Measurements from ENCODE around the gene CCDC157. TPM values are rescaled to one million over a fixed set of nuclear protein-coding genes. Genes with fewer than 3 reads are reported as not detected.
A peak's percentile ranks its signal among the peaks of the same experiment; 100 is the strongest.

The CCDC157 gene
- total RNA-seq, 1 donor from 2014 or later: 2.9 TPM

GRCh38 chr22:30396871-30397655 is 40.3 kb downstream of the CCDC157 start, which contains the start of gene SEC14L2:
SEC14L2 (plus strand) TSS chr22:30397018; CDS start chr22:30397117, 99 bp downstream.
- intact Hi-C loops (cut with micrococcal nuclease): no loop called here
- H3K27ac Mint-ChIP-seq: no peak within 1 kb of the TSS
- DNase-seq: peak; percentile 27

GRCh38 chr22:30397656-30398635 is 41.1 kb downstream of the CCDC157 start:
- Mint-ChIP-seq H3K27me3 (peaks cover 34% of the 10 kb centered on the region), H3K36me3 (ENCODE audit: low read depth) (no peaks in the 10 kb centered on the region), H3K27ac (no peak overlapping the region), H3K9me3 (no peaks in the 10 kb centered on the region), H3K4me3 (peak overlapping the region; percentile 11), H3K4me1 (peaks cover 13% of the 10 kb centered on the region)
- ChIA-PET CTCF (interaction anchor here (1.0 to 2.1 kb wide), 2 partner anchors 110 to 135 kb away, joined by 4 to 9 read pairs; no protein-coding TSS in a partner anchor), POLR2A (interaction anchor here (1.7 kb wide), 1 partner anchor 26 kb away, joined by 10 read pairs; no protein-coding TSS in a partner anchor)
- intact Hi-C loops (cut with micrococcal nuclease): no loop called here
- DNase-seq (no peak), ATAC-seq (ENCODE audit: low read depth) (no peak)
- no peak for TF ChIP-seq CTCF (IDR thresholded peaks at IDR 0.05)

More at GRCh38 chr22:30396871-30397655, 40.3 kb downstream of the CCDC157 start, which contains the start of gene SEC14L2:
- ChIA-PET CTCF (interaction anchor here (1.0 to 2.1 kb wide), 3 partner anchors 29 to 134 kb away, joined by 3 to 9 read pairs (median 4); no protein-coding TSS in a partner anchor), POLR2A (interaction anchor here (0.6 to 1.7 kb wide), 4 partner anchors 9 to 864 kb away, joined by 3 to 10 read pairs (median 4); no protein-coding TSS in a partner anchor)
- Mint-ChIP-seq H3K9me3 (no peaks in the 10 kb centered on the region), H3K27me3 (peaks cover 34% of the 10 kb centered on the region), H3K4me3 (peak within 1 kb of the TSS; percentile 79), H3K4me1 (peaks cover 19% of the 10 kb centered on the region), H3K36me3 (ENCODE audit: low read depth) (no peaks in the 10 kb centered on the region)
- no peak for TF ChIP-seq CTCF (IDR thresholded peaks at IDR 0.05)
- ATAC-seq (ENCODE audit: low read depth): peak; percentile 60

- no peak overlapping the region for H3K4me3 Mint-ChIP-seq
- ATAC-seq (ENCODE audit: low read depth) (no peak), DNase-seq (no peak)
- no peaks in the 10 kb centered on the region for H3K36me3 Mint-ChIP-seq (ENCODE audit: low read depth)
- no peak overlapping the region for H3K27ac Mint-ChIP-seq
- ChIA-PET CTCF (interaction anchor here (1.1 kb wide), 1 partner anchor 11 kb away, joined by 3 read pairs; no protein-coding TSS in a partner anchor), POLR2A (no interaction called here)
- peaks cover 9% of the 10 kb centered on the region for H3K4me1 Mint-ChIP-seq
- intact Hi-C loops (cut with micrococcal nuclease): no loop called here
- no peak for TF ChIP-seq CTCF (IDR thresholded peaks at IDR 0.05)
- no peaks in the 10 kb centered on the region for H3K9me3 Mint-ChIP-seq
- peaks cover 31% of the 10 kb centered on the region for H3K27me3 Mint-ChIP-seq
These were observed 42.2 kb downstream of the CCDC157 start for GRCh38 chr22:30398685-30399680.

GRCh38 chr22:30399718-30400117 is 42.9 kb downstream of the CCDC157 start:
- DNase-seq (no peak), ATAC-seq (ENCODE audit: low read depth) (no peak)
- no peak overlapping the region for H3K4me3 Mint-ChIP-seq
- H3K27me3 Mint-ChIP-seq: peaks cover 31% of the 10 kb centered on the region
- no peaks in the 10 kb centered on the region for H3K9me3 Mint-ChIP-seq
- no peak overlapping the region for H3K27ac Mint-ChIP-seq
- intact Hi-C loops (cut with micrococcal nuclease): no loop called here
- peaks cover 9% of the 10 kb centered on the region for H3K4me1 Mint-ChIP-seq
- no peak for TF ChIP-seq CTCF (IDR thresholded peaks at IDR 0.05)
- H3K36me3 Mint-ChIP-seq (ENCODE audit: low read depth): no peaks in the 10 kb centered on the region
- ChIA-PET POLR2A (no interaction called here), CTCF (interaction anchor here (1.1 kb wide), 1 partner anchor 12 kb away, joined by 3 read pairs; no protein-coding TSS in a partner anchor)
